ENCODE measurements around the gene SLC35B4. TPM values are rescaled to one million over a fixed set of nuclear protein-coding genes. Genes with fewer than 3 reads are reported as not detected.

Gene SLC35B4
- total RNA-seq, 1 donor from 2014 or later: 12.0 TPM

- intact Hi-C loops (cut with DNase I): no loop called here
- no peaks in the 10 kb centered on the region for H3K27me3 ChIP-seq
- DNase-seq (no peak), ATAC-seq (no peak)
- no peak overlapping the region for H3K4me3 ChIP-seq
- no peak for TF ChIP-seq CTCF (IDR thresholded peaks at IDR 0.05)
- peaks cover 10% of the 10 kb centered on the region for H3K4me1 ChIP-seq
- no peak overlapping the region for H3K27ac ChIP-seq
- H3K9me3 ChIP-seq: no peaks in the 10 kb centered on the region
- H3K36me3 ChIP-seq: no peaks in the 10 kb centered on the region
Measured at GRCh38 chr7:134312717-134313116, 4.0 kb downstream of the SLC35B4 start.

GRCh38 chr7:134311807-134312206 lies 4.9 kb downstream of the SLC35B4 start:
- peaks cover 10% of the 10 kb centered on the region for H3K4me1 ChIP-seq
- no peak for TF ChIP-seq CTCF (IDR thresholded peaks at IDR 0.05)
- no peak for ATAC-seq
- DNase-seq: no peak
- no peaks in the 10 kb centered on the region for H3K27me3 ChIP-seq
- intact Hi-C loops (cut with DNase I): no loop called here
- no peak overlapping the region for H3K4me3 ChIP-seq
- H3K9me3 ChIP-seq: no peaks in the 10 kb centered on the region
- H3K27ac ChIP-seq: no peak overlapping the region
- no peaks in the 10 kb centered on the region for H3K36me3 ChIP-seq

- H3K27me3 ChIP-seq: no peaks in the 10 kb centered on the region
- ATAC-seq (no peak), DNase-seq (no peak)
- peaks cover 6% of the 10 kb centered on the region for H3K4me1 ChIP-seq
- no peaks in the 10 kb centered on the region for H3K9me3 ChIP-seq
- no peak for TF ChIP-seq CTCF (IDR thresholded peaks at IDR 0.05)
- no peak overlapping the region for H3K27ac ChIP-seq
- peaks cover 10% of the 10 kb centered on the region for H3K36me3 ChIP-seq
- intact Hi-C loops (cut with DNase I): no loop called here
- no peak overlapping the region for H3K4me3 ChIP-seq
Measured at GRCh38 chr7:134308548-134308947, 8.2 kb downstream of the SLC35B4 start.

GRCh38 chr7:134307320-134307719 lies 9.4 kb downstream of the SLC35B4 start:
- Histone ChIP-seq H3K4me3 (no peak overlapping the region), H3K27me3 (no peaks in the 10 kb centered on the region), H3K4me1 (peaks cover 6% of the 10 kb centered on the region), H3K27ac (no peak overlapping the region), H3K9me3 (no peaks in the 10 kb centered on the region), H3K36me3 (peaks cover 19% of the 10 kb centered on the region)
- intact Hi-C loops (cut with DNase I): no loop called here
- DNase-seq: no peak
- no peak for TF ChIP-seq CTCF (IDR thresholded peaks at IDR 0.05)
- ATAC-seq: no peak

GRCh38 chr7:134302120-134302519 lies 14.6 kb downstream of the SLC35B4 start:
- Histone ChIP-seq H3K9me3 (no peaks in the 10 kb centered on the region), H3K4me3 (no peak overlapping the region), H3K4me1 (no peaks in the 10 kb centered on the region), H3K27ac (no peak overlapping the region), H3K36me3 (peaks cover 33% of the 10 kb centered on the region), H3K27me3 (no peaks in the 10 kb centered on the region)
- DNase-seq: no peak
- intact Hi-C loops (cut with DNase I): no loop called here
- ATAC-seq: no peak
- no peak for TF ChIP-seq CTCF (IDR thresholded peaks at IDR 0.05)

GRCh38 chr7:134301592-134301991 lies 15.1 kb downstream of the SLC35B4 start:
- Histone ChIP-seq H3K27me3 (no peaks in the 10 kb centered on the region), H3K4me1 (no peaks in the 10 kb centered on the region), H3K9me3 (no peaks in the 10 kb centered on the region), H3K36me3 (peaks cover 33% of the 10 kb centered on the region), H3K4me3 (no peak overlapping the region), H3K27ac (no peak overlapping the region)
- DNase-seq: no peak
- ATAC-seq: no peak
- TF ChIP-seq CTCF (IDR thresholded peaks at IDR 0.05): no peak
- intact Hi-C loops (cut with DNase I): no loop called here
